NCI-H82 treated with DMSO at 0.1 percent for 48 hours (cell line): ENCODE measurements around the gene OR52M1.
A peak's percentile ranks its signal among the peaks of the same experiment; 100 is the strongest.
"Not testable (repeated sequence)": the region's sequence is repeated elsewhere in the genome, so short reads cannot be mapped to it uniquely, and the experiment has no call there.

Source experiments
- DNase-seq: peaks from one replicate; lab custom pipeline; 2025; ENCODE audit not compliant: unreplicated experiment; lab: John Stamatoyannopoulos, UW

The OR52M1 gene

DNA sequence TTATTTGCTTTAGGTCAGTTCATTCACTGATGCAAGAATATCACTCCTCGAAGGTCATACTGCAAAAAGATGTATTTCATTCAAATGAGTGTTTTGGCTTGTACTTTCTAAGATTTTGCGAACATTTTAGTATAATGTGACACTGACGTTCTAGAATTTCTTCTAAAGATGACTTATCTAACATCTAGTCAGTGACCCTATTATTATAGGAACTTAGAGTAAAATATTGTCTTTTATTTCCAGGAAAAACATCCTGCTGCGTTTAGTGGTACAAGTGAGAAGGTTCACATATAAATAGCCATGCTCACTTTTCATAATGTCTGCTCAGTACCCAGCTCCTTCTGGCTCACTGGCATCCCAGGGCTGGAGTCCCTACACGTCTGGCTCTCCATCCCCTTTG, at the start of gene OR52M1:
Gene OR52M1, plus strand, starts transcription at position 301 of the 400 bp plus-strand sequence. Its CDS starts 0 bp downstream, at position 301.
- DNase-seq: no peak

- DNase-seq: no peak
Measured at GRCh38 chr11:4495487-4495886, 49.5 kb upstream of the OR52M1 start.

- no peak for DNase-seq
Measured at GRCh38 chr11:4495986-4496385, 49.0 kb upstream of the OR52M1 start.

DNA sequence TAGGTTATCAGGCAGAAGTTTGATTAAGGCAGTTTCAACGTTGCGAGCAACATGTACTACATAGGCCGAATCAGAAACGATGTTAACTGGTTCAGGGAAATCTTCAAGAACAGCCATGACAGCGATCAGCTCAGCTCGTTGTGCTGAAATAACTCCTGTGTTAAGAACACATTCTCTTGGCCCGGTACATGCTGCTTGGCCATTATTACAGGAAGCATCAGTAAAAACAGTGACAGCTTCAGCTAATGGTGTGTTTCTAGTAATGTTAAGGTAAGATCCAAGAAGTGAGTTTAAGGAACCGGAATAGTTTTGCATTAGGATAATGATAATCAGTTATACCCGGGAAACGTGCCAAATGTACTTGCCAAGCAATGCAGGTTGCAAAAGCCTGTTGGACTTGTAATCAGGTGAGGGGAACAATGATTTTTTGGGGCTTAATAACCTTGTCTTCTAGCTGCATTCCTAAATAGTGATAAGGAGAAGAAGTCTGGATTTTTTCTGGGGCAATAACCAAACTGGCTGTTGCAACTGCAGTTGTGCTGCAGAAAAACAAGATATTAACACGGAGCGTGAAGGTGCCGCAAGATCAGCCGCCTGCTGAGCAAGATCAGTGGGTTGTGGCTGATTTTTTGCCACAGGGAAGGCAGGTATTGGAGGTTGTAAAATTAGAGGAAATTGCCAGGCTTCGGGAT, 48.3 kb upstream of the OR52M1 start:
- no peak for DNase-seq

DNA sequence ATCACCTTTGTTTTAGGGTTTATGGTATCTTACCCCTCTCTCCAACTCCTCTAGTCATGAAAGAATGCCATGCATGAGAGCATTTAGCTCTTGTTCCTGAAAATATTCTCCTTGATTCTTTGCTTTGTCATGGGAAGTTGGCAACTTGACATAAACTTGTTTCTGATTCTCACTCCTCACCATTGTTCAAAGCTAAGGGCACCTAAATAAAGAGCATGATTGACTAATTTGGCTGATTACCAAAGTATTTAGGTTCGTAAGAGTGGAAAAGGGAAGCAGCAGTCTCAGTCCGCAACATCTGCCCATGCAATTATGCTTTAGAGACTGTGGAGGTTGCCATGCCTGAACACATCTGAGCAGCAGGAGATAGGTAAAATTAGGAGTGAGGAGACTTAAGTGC, 36.1 kb upstream of the OR52M1 start:
- DNase-seq: no peak

GRCh38 chr11:4511282-4512245, 33.4 kb upstream of the OR52M1 start:
- no peak for DNase-seq

DNA sequence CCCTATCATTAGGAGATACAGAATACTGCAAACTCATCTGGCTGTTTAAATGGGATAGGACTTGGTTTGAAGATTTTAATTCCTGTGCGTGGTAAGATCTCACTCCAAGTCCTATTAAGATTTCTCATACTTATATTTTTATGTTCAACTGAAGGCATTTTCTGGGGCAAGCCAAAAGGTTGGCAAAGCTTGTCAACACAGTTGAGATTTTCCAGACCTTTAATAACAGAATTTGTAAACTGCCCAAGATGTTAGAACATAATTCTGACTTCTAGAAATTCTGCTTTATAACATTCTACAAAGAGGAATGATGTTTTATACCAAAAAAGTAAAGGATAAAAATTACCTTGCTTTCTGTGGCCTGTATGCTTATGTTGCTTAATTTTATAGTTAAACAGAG, 30.8 kb upstream of the OR52M1 start:
- DNase-seq: no peak

DNA sequence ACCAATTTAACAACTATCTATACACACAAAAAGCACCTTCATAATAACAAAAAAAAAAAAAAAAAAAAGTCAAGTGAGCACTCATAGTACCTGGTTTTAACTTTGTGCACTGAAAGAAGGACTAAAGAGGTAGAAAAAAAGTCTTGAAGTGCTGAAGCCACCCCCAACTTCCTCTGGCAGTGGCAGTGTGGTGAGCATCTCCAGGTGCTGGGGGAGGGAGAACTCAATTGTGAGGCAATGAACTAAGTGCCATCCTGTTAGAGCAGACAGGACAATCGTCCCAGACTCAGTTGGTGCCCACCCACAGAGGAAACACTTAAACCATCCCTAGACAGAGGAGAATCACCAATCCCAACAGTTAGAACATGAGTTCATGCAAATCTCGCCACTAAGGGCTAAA, 22.7 kb upstream of the OR52M1 start:
- DNase-seq: no peak

- no peak for DNase-seq
Measured at GRCh38 chr11:4522752-4523151, 22.2 kb upstream of the OR52M1 start.

DNA sequence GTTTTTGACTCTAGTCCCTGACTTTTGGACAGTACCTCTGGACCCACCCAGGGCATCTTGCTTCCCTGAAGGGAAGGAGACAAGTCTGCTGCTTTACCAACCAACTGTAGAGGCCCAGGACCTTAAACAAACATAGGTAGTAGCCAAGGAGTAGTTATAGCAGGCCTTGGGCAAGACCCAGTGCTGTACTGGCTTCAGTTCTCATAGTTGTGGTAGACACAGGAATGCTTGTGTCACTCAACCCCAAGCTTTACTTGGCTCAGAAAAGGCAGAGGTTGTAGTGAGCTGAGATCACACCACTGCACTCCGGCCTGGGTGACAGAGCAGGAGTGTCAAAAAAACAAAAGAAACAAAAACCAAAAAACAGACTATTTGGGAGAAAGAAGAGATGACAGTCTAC, 21.3 kb upstream of the OR52M1 start:
- no peak for DNase-seq

DNA sequence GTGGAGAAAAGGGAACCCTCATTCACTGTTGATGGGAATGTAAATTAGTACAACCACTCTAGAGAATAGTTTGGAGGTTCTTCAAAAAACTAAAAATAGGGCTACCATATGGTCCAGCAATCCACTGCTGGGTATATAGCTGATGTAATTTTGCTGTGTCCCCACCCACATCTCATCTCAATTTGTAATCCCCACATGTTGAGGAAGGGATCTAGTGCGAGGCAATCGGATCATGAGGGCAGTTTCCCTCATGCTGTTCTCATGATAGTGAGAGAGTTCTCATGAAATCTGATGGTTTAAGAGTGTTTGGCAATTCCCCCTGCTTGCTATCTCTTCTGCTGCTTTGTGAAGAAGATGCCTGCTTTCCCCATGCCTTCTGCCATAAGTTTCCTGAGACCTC, 17.1 kb upstream of the OR52M1 start:
- peak; percentile 30 for DNase-seq

DNA sequence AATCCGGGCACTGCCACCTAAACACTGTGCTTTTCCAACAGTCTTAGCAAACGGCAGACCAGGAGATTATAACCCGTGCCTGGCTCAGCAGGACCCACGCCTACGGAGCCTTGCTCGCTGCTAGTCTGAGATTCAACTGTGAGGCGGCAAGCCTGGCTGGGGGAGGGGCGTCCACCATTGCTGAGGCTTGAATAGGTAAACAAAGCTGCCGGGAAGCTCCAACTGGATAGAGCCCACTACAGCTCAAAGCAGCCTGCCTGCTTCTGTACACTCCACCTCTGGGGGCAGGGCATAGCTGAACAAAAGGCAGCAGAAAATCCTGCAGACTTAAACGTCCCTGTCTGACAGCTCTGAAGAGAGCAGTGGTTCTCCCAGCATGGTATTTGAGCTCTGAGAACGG, 13.3 kb upstream of the OR52M1 start:
- not testable (repeated sequence) for DNase-seq

DNA sequence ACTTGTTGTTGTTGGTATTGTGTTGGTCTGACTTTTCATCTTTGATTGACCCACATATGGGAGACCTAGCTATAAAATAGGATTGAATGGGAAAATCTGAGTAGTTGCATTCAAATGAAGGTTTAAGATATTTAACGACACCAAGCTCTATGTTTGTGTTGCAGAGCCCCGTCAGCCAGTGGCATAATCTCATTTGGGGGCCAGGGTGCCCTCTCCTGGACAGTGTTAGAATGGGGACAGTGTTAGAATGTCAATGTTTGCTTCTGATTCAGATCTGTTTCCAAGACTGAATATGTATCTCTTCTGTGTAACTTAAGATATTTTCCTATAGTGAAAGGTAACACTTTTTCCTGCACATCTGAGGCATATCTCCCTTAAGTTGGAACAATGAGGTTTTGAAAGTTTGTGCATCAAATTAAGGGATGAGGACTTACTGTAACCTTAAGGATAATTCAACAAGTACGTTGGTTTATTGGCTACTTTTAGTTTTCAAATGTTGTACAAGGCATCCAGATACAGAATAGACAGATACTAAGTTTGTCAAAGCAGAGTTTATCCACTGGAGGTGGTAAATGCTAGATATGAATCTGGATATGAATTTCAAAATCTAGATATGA, 5.3 kb upstream of the OR52M1 start:
- DNase-seq: peak; percentile 5

- DNase-seq: no peak
Measured at GRCh38 chr11:4541071-4541470, 3.9 kb upstream of the OR52M1 start.

DNA sequence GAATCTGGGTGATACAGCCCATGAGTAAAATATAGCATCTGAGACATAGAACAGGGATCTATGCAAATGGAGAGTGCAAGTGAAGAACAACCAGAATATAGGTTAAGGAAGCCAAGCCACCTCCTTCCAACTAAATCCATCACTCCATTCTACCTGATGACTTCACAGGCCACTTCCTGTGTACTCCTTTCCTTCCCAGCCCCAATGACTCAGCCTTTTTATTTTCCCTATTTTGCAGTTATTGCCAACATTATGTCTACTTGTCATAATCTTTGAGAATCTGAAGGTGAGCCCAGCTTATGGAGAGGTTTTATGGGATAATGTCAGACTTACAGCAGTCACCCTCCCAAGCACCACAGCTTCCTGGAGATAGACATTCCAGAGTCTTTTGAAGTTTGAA, 1.4 kb upstream of the OR52M1 start:
- no peak for DNase-seq

DNA sequence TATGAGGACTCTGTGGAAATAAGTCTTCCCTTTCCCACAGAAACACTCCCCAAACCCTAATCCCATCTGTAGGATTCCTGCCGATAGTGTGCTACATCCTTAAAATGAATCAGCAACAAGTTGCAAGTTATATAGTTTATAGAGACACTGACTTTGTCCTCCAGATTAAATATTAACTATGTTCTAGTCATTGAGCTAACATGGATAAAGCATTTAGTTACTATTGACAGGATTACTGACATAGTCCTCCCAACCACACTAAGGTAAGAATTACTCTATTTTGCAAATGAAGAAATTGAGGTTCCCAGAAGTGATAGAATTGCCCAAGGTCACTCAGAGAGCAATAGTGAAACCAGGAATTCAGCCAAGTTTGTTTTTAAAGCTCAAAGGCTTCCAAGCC, 1.9 kb downstream of the OR52M1 start:
- no peak for DNase-seq

- no peak for DNase-seq
Measured at GRCh38 chr11:4547416-4547815, 2.4 kb downstream of the OR52M1 start.

DNA sequence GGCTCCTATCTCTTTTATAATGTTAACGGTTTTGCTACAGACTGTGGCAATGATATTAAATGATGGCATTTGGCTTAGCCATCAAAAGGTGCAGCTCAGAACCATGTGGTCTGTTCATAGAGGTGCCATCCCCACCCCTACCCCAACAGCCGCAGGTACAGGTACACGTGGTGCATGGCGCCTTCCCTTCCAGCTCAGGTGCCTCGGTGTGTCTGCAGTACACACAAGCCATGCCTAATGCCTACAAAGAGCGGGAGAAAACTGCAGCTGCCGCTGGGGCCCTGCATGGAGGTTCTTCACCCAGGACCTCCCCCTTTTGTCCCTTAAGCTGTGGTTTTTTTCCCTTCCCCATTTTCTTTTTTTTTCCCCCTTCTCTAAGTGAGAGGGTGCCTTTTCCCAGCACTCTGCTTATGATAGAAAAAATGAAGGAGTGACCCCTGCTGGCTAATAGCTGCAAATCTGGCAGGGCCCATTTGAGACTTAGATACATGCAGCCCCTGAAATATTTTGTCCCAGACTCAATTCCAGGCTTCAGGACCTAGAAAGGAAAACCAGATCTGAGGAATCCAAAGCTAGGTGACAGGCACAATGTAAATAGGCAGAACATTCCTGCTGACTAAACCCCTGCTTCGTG, 6.5 kb downstream of the OR52M1 start:
- no peak for DNase-seq

- DNase-seq: no peak
Measured at GRCh38 chr11:4559527-4560440, 14.8 kb downstream of the OR52M1 start.

GRCh38 chr11:4560467-4560866, 15.5 kb downstream of the OR52M1 start:
- no peak for DNase-seq
